PC-9 (cell line): Measurements from ENCODE around the gene MRPL19. TPM values are rescaled to one million over a fixed set of nuclear protein-coding genes. Genes with fewer than 3 reads are reported as not detected.
A peak's percentile ranks its signal among the peaks of the same experiment; 100 is the strongest.

Source experiments
- BruUV-seq: library from RNA; stranded (reverse); fragments of 400-500 nt; replicated peaks from 2 replicates; lab custom pipeline; 2021; lab: Mats Ljungman, UMichigan
- CTCF ChIA-PET: fragments of 300-600 bp; sonication (Branson Sonifier 250); formaldehyde crosslinking; loops from one replicate; lab custom pipeline; 2022; ENCODE audit warnings: antibody characterized with exemption; lab: Charles Lee
- POLR2A ChIA-PET: fragments of 300-600 bp; sonication (Branson Sonifier 250); formaldehyde crosslinking; loops from one replicate; lab custom pipeline; 2022; ENCODE audit warnings: antibody characterized with exemption; ENCODE audit not compliant: unreplicated experiment; lab: Charles Lee
- DNase-seq, 2 experiments: peaks; one replicate each; pipeline versions ENCODE4 v3.0.0 to v3.0.0-alpha.2; 2015 to 2022; ENCODE audit warnings: mixed read lengths in 1 of 2
- H2AFZ ChIP-seq: fragments of 200-600 bp; sonication (generic); 2 replicates; pipeline ENCODE4 v1.8.1; 2017; ENCODE audit warnings: antibody characterized with exemption
- H3F3A ChIP-seq: fragments of 200-600 bp; sonication (generic); 2 replicates; pipeline ENCODE4 v1.8.1; 2017; ENCODE audit warnings: antibody characterized with exemption, mild to moderate bottlenecking, low read depth; ENCODE audit not compliant: insufficient read depth
- H3K27ac ChIP-seq: fragments of 200-600 bp; sonication (generic); 2 replicates; pipeline ENCODE4 v1.6.1; 2016; ENCODE audit warnings: mixed run types
- H3K27me3 ChIP-seq: fragments of 200-600 bp; sonication (generic); 2 replicates; pipeline ENCODE4 v1.6.1; 2016; ENCODE audit warnings: low read depth, mixed run types; ENCODE audit not compliant: insufficient read depth
- H3K36me3 ChIP-seq: fragments of 200-600 bp; sonication (generic); 2 replicates; pipeline ENCODE4 v1.6.1; 2016; ENCODE audit warnings: low read depth, mixed run types
- H3K4me1 ChIP-seq: fragments of 200-600 bp; sonication (generic); replicated peaks from 2 replicates; pipeline ENCODE4 v1.6.1; 2016; ENCODE audit warnings: mixed run types; ENCODE audit not compliant: insufficient read depth
- H3K4me2 ChIP-seq: fragments of 200-600 bp; sonication (generic); 2 replicates; pipeline ENCODE4 v1.6.1; 2017; ENCODE audit warnings: mixed run types
- H3K4me3 ChIP-seq: fragments of 200-600 bp; sonication (generic); 2 replicates; pipeline ENCODE4 v1.6.1; 2016; ENCODE audit warnings: mixed run types
- H3K79me2 ChIP-seq: fragments of 200-600 bp; sonication (generic); 2 replicates; pipeline ENCODE4 v1.6.1; 2017; ENCODE audit warnings: low read depth, mixed run types
- H3K9me2 ChIP-seq: fragments of 200-600 bp; sonication (generic); 2 replicates; pipeline ENCODE4 v1.8.1; 2017; ENCODE audit warnings: mild to moderate bottlenecking; ENCODE audit not compliant: insufficient read depth
- H3K9me3 ChIP-seq: fragments of 200-600 bp; sonication (generic); 2 replicates; pipeline ENCODE4 v1.8.1; 2016; ENCODE audit warnings: low read depth; ENCODE audit not compliant: insufficient read depth
- H4K20me1 ChIP-seq: fragments of 200-600 bp; sonication (generic); 2 replicates; pipeline ENCODE4 v1.8.1; 2017; ENCODE audit not compliant: insufficient read depth
- CTCF ChIP-seq: fragments of 200-600 bp; sonication (generic); conservative IDR thresholded peaks from 2 replicates; pipeline ENCODE4 v1.6.1; 2017; ENCODE audit warnings: mixed run types, antibody characterized with exemption, mild to moderate bottlenecking, moderate library complexity
- EZH2 ChIP-seq: fragments of 200-600 bp; sonication (generic); IDR thresholded peaks from 2 replicates; pipeline ENCODE4 v1.8.0; 2017; ENCODE audit warnings: antibody characterized with exemption, low read depth
- intact Hi-C: fragments of 100-400 bp; cut with micrococcal nuclease; formaldehyde crosslinking; loops from one replicate; pipeline ENCODE4 v1.10.0; 2022; ENCODE audit not compliant: unreplicated experiment
- total RNA-seq: library from RNA; stranded (reverse); gene quantifications from 2 replicates; pipeline ENCODE4 v1.2.3, GENCODE V29; 2021

MRPL19 gene
- total RNA-seq, 1 experiment from 2014 or later: 46.5 TPM

DNA sequence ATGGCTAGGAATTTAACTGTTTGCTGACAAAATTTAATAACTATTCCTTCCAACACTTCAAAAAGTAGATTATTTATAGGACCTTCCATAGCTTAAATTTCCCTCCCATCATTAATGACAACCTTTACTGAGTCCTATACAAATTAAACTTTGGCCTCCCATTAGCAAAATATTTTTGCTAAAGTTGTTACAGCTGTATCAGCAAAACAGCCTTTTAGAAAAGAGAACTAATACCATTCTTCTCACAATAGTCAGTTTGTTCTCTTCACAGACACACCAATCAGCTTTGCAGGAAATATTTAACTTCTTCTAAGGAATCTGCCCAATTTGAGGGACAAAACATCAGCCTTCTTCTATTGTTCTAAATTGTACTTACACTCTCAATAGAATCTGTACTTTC, 76.1 kb downstream of the MRPL19 start:
- Histone ChIP-seq H3K4me3 (no peak overlapping the region), H3K27ac (no peak overlapping the region), H3K79me2 (no peaks in the 10 kb centered on the region), H3K27me3 (peaks cover 36% of the 10 kb centered on the region), H3K4me2 (no peak overlapping the region), H3F3A (no peaks in the 10 kb centered on the region), H3K9me3 (no peaks in the 10 kb centered on the region), H3K9me2 (no peaks in the 10 kb centered on the region), H4K20me1 (no peaks in the 10 kb centered on the region), H2AFZ (no peak overlapping the region), H3K4me1 (no peaks in the 10 kb centered on the region), H3K36me3 (no peaks in the 10 kb centered on the region)
- ChIA-PET CTCF (no interaction called here), POLR2A (no interaction called here)
- no TSS peak for BruUV-seq
- TF ChIP-seq CTCF (no peak), EZH2 (no peak)
- no peak for DNase-seq
- intact Hi-C loops: no loop called here

DNA sequence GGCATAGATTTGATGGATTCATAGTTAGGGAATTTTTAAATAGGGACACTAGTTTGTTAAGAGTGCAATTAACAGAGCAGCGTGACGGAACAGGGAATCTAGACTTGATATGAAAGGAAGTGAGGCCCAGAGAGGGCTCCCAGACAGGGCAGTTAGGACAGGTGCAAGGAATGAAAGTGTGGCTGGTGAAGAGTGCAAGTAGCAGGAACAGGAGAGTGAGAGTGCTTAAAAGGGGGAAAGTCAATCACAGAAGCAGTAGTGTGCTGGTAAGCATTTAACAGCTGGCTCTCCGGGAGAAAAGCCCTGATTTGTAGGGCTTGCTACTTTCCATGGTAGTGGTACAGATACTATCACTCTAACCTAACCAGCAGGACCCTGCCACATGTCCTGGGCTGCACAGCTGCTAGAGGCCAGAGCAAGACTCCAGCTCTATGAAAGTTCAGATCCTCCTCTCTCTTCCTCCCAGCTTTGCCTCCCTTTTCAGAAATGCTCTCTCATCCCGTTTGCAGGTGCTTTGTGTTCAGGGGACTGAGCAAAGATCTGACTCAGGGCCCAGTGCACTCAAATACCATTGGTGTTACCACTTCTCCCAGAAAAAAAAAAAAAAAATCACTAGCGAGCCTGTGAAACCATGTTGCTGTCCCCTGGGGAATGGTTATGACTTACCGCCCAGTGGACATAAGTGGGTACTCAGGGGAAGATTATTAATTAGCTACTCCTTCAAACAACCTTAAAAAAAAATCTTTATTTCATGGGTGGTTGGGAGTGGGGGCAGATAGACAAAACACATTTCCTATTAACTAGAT, 82.2 kb downstream of the MRPL19 start:
- CTCF ChIA-PET: no interaction called here
- Histone ChIP-seq H3K79me2 (no peaks in the 10 kb centered on the region), H3K4me3 (no peak overlapping the region), H4K20me1 (no peaks in the 10 kb centered on the region), H3K27me3 (peaks cover 65% of the 10 kb centered on the region), H3K36me3 (no peaks in the 10 kb centered on the region), H3K9me3 (no peaks in the 10 kb centered on the region), H3K9me2 (no peaks in the 10 kb centered on the region), H3K4me1 (no peaks in the 10 kb centered on the region), H3K4me2 (no peak overlapping the region), H3K27ac (no peak overlapping the region), H2AFZ (no peak overlapping the region), H3F3A (no peaks in the 10 kb centered on the region)
- intact Hi-C loops: no loop called here
- DNase-seq: no peak
- TF ChIP-seq EZH2: no peak
- no peak for TF ChIP-seq CTCF
- POLR2A ChIA-PET: no interaction called here
- no TSS peak for BruUV-seq

DNA sequence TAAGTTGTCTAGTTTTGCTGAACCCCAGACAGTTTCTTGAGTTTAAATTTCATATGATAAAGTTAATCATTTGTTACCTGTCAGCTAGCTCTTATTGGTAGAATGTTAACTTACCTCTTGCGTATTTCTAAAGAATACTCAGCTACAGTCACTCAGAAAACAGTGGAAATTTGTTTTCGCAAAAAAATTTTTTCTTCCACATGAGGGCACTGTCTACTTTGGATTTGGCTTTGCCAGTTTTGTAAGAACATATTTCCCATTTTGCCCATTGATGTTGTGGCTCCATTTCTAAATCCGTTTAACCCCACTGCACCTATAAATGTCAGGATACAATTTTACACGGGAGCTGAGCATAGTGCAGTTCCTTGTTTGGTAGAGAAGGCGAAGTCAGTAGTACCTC, 83.3 kb downstream of the MRPL19 start:
- BruUV-seq: no TSS peak

More for the DNA sequence above, 83.3 kb downstream of the MRPL19 start:
- ChIA-PET CTCF (no interaction called here), POLR2A (interaction anchor here (0.7 kb wide), 1 partner anchor 544 kb away, joined by 7 read pairs; no protein-coding TSS in a partner anchor)
- H2AFZ ChIP-seq: no peak overlapping the region
- H3K27ac ChIP-seq: no peak overlapping the region
- no peaks in the 10 kb centered on the region for H4K20me1 ChIP-seq
- H3K4me2 ChIP-seq: no peak overlapping the region
- no peaks in the 10 kb centered on the region for H3F3A ChIP-seq
- no peaks in the 10 kb centered on the region for H3K79me2 ChIP-seq
- no peaks in the 10 kb centered on the region for H3K4me1 ChIP-seq
- H3K9me2 ChIP-seq: no peaks in the 10 kb centered on the region
- TF ChIP-seq CTCF: peak; percentile 63
- no peak for TF ChIP-seq EZH2
- no peak overlapping the region for H3K4me3 ChIP-seq
- H3K27me3 ChIP-seq: peaks cover 60% of the 10 kb centered on the region
- intact Hi-C loops: no loop called here
- no peaks in the 10 kb centered on the region for H3K9me3 ChIP-seq
- no peaks in the 10 kb centered on the region for H3K36me3 ChIP-seq
- DNase-seq: no peak
